22Rv1 (cell line): ENCODE measurements around the gene APAF1.
"Not testable (repeated sequence)": the region's sequence is repeated elsewhere in the genome, so short reads cannot be mapped to it uniquely, and the experiment has no call there.

Experiments used
- H3K27ac ChIP-seq: fragments of 450-650 bp; 2 replicates; pipeline ENCODE4 v1.5.1; 2017
- ZFX ChIP-seq: fragments of 450-650 bp; IDR thresholded peaks from 2 replicates; pipeline ENCODE4 v1.6.1; 2017; ENCODE audit warnings: antibody characterized with exemption, borderline replicate concordance
- TF ChIP-seq, protein P1 (sequence below): fragments of 450-650 bp; IDR thresholded peaks from 2 replicates; pipeline ENCODE4 v1.5.1; 2017; ENCODE audit warnings: mild to moderate bottlenecking

Gene APAF1

DNA sequence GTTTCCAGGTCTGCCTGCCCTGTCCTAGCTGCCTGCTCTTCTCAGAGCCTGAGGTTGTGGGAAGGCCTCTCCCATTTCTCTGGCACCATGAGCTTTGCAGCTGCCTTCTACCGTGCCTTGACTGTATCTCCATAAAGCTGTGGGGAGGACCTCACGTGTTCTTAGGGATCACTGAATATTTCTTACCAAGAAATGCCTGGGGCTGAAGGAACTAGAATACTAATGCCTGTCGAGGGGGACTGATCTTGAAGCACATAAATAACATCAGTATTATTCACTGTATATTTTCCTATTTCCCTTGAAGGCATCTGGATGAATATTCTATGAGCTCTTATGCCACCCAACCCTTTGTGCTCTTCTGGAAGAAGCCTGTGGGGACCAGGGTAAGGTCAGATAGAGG is 103.4 kb downstream of the APAF1 start:
- no peak overlapping the region for H3K27ac ChIP-seq
- TF ChIP-seq, protein P1, sequence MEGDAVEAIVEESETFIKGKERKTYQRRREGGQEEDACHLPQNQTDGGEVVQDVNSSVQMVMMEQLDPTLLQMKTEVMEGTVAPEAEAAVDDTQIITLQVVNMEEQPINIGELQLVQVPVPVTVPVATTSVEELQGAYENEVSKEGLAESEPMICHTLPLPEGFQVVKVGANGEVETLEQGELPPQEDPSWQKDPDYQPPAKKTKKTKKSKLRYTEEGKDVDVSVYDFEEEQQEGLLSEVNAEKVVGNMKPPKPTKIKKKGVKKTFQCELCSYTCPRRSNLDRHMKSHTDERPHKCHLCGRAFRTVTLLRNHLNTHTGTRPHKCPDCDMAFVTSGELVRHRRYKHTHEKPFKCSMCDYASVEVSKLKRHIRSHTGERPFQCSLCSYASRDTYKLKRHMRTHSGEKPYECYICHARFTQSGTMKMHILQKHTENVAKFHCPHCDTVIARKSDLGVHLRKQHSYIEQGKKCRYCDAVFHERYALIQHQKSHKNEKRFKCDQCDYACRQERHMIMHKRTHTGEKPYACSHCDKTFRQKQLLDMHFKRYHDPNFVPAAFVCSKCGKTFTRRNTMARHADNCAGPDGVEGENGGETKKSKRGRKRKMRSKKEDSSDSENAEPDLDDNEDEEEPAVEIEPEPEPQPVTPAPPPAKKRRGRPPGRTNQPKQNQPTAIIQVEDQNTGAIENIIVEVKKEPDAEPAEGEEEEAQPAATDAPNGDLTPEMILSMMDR: no peak
- no peak for TF ChIP-seq ZFX

DNA sequence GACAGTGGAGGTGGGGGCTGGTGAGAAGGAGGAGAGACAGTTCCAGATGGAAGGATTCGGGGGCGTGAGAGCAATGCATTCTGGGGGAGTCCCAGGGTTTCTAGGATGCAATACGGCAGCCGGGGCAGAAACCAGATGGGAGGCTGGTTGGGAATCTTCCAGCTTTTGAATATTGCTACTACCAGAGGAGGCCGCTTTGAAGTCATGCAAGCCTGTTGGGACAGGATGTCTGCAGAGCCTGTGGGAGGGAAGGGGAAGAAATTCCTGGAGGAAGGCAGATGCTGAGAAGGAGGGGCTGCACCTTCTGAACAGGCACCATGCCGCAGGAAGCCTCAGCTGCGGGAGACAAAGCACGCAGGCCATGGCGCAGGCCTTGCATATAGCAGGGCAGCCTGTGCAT is 105.4 kb downstream of the APAF1 start:
- H3K27ac ChIP-seq: no peak overlapping the region
- no peak for TF ChIP-seq ZFX
- TF ChIP-seq, protein P1: no peak

DNA sequence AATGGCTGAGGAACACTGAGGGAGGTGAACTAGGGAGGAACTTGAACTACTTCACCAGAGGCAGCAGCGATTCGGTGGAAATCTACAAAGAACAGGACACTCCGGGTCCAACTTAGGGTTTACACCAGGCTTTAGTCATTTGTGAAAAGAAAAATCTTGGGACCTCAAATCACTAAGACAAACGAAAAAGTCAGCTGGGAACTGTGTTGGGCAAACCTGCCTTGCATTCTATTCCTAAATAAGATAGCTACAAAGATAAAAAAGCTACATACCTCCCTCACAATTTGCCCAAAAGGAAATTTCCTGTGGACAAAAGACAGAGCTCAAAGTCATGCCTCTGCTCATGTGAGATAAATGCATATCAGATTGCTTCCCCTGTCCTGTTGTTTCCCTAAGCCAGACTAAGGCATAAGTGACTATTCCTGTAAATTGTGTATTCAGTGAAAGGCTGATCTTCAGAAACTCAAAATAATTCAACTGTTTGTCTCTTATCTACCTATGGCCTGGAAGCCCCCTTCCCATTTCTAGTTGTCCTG is 106.6 kb downstream of the APAF1 start:
- no peak overlapping the region for H3K27ac ChIP-seq
- TF ChIP-seq, protein P1: no peak
- no peak for TF ChIP-seq ZFX

DNA sequence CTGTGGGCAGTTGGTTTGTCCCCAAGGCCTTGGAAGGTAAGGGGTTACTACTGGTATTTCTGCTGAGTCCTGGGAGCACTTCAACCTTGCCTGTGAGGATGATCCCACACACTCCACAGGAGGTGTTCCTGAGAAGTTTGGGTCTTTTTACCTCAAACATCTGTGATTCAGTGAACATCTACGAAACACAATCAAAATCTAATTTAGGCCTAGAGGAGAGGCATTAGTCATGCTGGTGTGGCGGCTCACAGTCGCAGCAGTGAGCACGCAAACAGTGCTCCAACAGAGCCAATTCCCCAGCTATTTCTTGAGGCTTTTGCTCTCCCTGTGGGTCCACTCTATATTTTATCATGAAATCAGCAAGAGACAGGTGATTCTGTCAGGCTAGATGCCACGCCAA is 107.6 kb downstream of the APAF1 start:
- TF ChIP-seq, protein P1: no peak
- no peak for TF ChIP-seq ZFX
- no peak overlapping the region for H3K27ac ChIP-seq

DNA sequence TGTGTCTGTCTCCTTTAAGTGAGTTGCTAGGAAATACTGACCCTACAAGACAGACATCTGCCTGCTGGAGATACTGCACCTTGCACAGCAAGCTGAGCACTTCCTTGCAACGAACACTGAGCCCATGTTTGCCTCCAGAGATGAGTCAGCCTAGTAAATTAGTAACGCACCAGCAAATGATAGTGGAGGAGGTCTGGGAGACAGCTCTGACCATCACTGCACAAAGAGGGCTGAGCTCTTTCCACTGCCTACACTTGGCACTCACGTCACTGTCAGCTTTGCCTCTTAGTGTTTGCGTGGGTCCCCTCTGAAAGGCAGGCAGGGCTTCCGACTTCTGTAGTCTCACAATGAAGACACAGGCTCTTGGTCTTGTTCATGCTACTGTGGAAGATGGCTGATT is 109.0 kb downstream of the APAF1 start:
- TF ChIP-seq, protein P1: no peak
- TF ChIP-seq ZFX: no peak
- no peak overlapping the region for H3K27ac ChIP-seq

DNA sequence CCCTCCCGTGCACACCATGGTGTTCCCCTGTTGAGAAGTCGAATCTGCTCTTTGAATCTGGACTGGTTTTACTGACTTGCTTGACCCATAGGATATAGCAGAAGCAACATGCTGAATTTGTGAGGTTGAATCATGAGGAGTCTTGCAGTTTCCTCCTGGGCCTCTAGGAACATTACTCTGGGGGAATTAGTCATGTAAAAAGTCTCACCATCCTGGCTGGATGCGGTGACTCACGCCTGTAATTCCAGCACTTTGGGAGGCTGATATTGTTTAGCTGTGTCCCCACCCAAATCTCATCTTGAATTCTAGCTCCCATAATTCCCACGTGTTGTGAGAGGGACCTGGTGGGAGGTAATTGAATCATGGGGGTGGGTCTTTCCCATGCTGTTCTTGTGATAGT is 110.8 kb downstream of the APAF1 start:
- H3K27ac ChIP-seq: not testable (repeated sequence)

DNA sequence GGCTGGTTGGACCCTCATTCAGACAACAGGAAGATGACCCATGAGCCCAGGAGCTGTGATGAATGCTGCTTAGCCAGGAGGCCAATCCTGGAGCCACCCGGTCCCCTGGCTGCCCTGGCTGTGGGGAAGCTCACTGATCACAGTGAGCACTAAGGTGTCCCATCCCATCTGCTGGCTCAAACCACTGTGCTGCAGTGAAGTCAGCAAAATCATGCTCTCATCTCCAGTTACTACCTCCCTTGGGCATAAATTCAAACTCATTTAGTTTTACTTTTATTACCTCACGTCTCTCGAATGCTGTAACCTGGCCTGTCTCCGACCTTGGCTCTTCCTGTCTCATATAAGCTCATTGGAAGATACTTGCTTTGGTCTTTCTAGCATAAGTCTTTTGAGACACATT is 112.4 kb downstream of the APAF1 start:
- TF ChIP-seq, protein P1: no peak
- TF ChIP-seq ZFX: no peak

DNA sequence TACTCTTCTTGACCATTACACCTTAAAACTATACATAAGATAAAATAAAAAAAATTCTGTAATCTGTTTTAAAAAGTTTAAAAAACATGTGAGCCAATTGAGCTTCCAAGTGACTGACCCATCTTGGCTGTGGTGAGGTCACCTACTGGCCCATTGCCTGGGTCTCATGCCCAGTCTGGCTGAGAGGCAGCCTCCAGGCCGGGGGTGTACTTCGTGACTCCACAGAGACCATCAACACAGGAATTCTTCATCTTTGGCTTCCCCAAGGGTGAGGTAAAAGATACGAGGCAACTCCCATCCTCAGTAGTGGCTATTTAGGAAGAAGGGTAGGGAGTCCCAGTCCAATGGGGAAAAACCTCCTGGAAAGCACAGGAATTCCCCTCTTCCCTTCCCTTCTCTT is 113.2 kb downstream of the APAF1 start:
- TF ChIP-seq, protein P1: no peak
- TF ChIP-seq ZFX: no peak
- H3K27ac ChIP-seq: no peak overlapping the region

More for the DNA sequence above, 112.4 kb downstream of the APAF1 start:
- no peak overlapping the region for H3K27ac ChIP-seq
